ENCODE measurements around the gene PRKAA1.

DNA sequence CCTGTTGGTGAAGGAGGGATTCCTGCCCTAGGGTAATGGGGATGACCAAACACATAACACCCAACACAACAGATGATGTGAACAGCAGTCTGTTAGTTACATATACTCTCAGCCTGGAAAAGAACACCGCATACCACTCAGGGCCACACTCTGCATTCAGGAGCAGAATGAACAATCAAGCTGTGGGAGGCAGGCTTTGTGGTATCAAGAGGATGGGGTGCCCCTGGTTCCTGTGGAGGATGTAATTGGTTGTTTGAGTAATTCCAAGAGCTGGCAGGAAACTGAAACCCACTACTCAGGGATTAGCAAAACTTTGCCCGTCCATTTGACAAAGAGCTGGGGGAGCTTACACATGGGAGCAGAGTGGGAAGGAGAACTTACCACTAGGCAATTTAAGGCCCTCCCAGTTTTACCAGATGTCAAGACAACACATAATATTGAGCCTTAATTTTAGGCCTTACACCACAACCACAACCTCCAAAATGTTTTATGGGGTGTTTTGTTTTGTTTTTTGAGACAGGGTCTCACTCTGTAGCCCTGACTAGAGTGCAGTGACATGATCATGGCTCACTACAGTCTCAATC lies 15.6 kb upstream of the PRKAA1 start:
- TF ChIP-seq, protein P1, sequence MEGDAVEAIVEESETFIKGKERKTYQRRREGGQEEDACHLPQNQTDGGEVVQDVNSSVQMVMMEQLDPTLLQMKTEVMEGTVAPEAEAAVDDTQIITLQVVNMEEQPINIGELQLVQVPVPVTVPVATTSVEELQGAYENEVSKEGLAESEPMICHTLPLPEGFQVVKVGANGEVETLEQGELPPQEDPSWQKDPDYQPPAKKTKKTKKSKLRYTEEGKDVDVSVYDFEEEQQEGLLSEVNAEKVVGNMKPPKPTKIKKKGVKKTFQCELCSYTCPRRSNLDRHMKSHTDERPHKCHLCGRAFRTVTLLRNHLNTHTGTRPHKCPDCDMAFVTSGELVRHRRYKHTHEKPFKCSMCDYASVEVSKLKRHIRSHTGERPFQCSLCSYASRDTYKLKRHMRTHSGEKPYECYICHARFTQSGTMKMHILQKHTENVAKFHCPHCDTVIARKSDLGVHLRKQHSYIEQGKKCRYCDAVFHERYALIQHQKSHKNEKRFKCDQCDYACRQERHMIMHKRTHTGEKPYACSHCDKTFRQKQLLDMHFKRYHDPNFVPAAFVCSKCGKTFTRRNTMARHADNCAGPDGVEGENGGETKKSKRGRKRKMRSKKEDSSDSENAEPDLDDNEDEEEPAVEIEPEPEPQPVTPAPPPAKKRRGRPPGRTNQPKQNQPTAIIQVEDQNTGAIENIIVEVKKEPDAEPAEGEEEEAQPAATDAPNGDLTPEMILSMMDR (conservative IDR thresholded peaks at IDR 0.05), result no peak
- no peak for TF ChIP-seq EZH2 (IDR thresholded peaks at IDR 0.05; ENCODE audit: low read depth)

Data from PC-9 (cell line).